PC-3 (cell line): ENCODE data around the gene PSPC1.
"Not testable (repeated sequence)": the region's sequence is repeated elsewhere in the genome, so short reads cannot be mapped to it uniquely, and the experiment has no call there.

Experiments
- CTCF ChIP-seq: fragments of 300-600 bp; sonication (generic); conservative IDR thresholded peaks from 2 replicates; pipeline ENCODE4 v1.5.1; 2017; ENCODE audit warnings: antibody characterized with exemption, low read depth, mild to moderate bottlenecking, low read length
- EZH2 ChIP-seq: fragments of 300-600 bp; sonication (generic); IDR thresholded peaks from one replicate; pipeline ENCODE4 v1.6.1; 2017; ENCODE audit warnings: antibody characterized with exemption, mild to moderate bottlenecking, low read length; ENCODE audit not compliant: unreplicated experiment
- EZH2phosphoT487 ChIP-seq: fragments of 300-600 bp; sonication (generic); IDR thresholded peaks from 2 replicates; pipeline ENCODE4 v1.6.1; 2018; ENCODE audit warnings: mild to moderate bottlenecking, antibody characterized with exemption, low read length, borderline replicate concordance

- TF ChIP-seq CTCF, EZH2phosphoT487, EZH2: not testable (repeated sequence)
These were observed 81.1 kb downstream of the PSPC1 start for GRCh38 chr13:19701619-19702018.
